NK-92 (cell line): ENCODE results near the gene GPR171.
"Not testable (repeated sequence)": the region's sequence is repeated elsewhere in the genome, so short reads cannot be mapped to it uniquely, and the experiment has no call there.

Source experiments
- DNase-seq: peaks from one replicate; lab custom pipeline; 2025; ENCODE audit not compliant: unreplicated experiment; lab: John Stamatoyannopoulos, UW

The GPR171 gene

GRCh38 chr3:151203051-151203420 lies at the start of gene GPR171:
Gene GPR171 (minus strand): TSS chr3:151203216. CDS start chr3:151199386, 3,830 bp downstream.
- DNase-seq, result no peak

DNA sequence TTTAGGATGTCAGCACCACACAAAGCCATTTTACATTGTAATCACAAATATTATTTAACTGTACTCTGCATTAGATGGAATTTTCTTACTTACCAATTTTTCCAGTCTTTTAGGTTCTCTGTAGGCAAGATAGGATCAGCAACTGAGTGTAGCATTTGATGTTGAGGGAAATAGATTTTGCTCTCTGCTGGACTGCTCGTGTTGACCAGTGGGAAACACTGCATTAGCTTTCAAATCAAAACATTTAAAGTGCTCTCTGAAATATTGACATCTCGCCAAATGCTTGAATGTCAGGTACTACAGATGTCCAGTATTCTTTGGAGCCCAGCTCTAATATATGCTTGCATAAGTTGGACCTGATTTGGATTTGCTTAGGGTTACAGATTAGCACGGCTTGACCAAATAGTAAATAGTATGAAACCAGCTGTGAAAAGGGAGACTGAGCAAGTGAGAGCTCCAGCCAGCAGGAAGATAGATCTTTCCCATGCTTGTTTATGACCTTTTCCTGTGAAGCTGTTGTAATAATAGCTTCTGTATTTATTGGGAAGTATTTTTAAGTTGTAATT lies 45.8 kb upstream of the GPR171 start:
- no peak for DNase-seq

DNA sequence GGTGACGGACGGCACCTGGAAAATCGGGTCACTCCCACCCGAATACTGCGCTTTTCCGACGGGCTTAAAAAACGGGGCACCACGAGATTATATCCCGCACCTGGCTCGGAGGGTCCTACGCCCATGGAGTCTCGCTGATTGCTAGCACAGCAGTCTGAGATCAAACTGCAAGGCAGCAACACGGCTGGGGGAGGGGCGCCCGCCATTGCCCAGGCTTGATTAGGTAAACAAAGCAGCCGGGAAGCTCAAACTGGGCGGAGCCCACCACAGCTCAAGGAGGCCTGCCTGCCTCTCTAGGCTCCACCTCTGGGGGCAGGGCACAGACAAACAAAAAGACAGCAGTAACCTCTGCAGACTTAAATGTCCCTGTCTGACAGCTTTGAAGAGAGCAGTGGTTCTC lies 39.0 kb upstream of the GPR171 start:
- DNase-seq, result not testable (repeated sequence)

DNA sequence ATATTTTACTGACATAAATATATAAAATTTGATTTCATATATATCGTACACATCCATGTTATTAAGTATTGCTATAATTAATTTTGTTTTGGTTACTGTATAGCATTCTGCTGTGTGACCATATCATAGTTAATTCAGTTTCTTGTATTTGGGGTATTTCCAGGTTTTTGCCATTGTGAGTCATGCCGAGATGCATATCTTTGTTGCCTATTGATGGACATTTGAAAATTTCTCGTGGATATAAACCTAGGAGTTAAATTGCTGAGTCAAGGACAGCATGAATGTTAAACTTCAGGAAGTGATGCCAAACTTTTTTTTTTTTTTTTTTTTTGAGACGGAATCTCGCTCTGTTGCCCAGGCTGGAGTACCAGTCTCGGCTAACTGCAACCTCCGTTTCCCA lies 33.7 kb upstream of the GPR171 start:
- no peak for DNase-seq

DNA sequence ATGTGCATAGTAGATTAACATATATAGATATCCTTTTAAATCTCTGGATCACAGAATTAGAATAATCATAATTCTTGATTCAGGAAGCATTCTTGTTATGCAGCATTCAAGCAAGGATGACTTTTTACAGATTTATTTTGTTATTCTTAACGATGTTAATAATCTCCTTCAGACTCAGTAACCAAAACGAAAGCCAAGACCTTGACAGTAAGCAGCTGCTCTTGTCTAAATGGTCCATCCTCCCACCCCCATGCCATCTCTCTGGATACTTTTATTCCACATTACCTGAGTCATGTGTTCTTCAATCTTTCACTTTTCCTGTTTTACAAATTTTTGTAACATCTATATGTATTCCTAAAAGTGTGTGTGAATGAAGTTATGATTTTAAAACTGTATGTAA lies 33.3 kb upstream of the GPR171 start:
- no peak for DNase-seq

DNA sequence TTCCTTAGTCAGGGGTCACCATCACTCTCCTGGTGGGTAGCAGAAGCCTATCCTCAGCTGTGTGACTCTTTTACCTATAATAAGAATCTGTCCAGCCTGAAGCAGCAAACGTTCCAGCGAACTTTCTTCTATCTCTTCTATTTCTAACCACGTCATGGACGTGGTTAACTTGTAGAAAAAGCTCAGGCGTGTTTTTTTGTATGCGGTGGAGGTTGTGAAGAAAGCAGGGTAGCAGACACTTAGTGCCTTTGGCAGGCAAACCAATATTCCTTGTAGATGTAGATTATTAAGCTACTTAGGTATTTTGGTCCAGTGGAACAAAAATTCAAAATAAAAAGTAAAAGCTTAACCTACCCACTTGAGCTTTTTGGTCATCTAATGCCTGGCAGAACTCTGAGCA lies 31.8 kb upstream of the GPR171 start:
- no peak for DNase-seq

GRCh38 chr3:151232991-151233390 lies 30.0 kb upstream of the GPR171 start:
- DNase-seq, result no peak

DNA sequence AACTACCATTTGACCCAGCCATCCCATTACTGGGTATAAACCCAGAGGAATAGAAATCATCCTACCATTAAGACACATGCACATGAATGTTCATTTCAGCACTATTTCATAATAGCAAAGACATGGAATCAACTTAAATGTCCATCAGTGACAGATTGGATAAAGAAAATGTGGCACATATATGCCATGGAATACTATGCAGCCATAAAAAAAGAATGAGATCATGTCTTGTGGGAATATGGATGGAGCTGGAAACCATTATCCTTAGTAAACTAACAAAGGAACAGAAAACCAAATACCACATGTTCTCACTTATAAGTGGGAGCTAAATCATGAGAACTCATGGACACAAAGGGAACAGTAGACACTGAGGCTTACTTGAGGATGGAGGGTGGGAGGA lies 29.4 kb upstream of the GPR171 start:
- not testable (repeated sequence) for DNase-seq

- DNase-seq, result no peak
Measured at GRCh38 chr3:151230646-151231045, 27.6 kb upstream of the GPR171 start.

DNA sequence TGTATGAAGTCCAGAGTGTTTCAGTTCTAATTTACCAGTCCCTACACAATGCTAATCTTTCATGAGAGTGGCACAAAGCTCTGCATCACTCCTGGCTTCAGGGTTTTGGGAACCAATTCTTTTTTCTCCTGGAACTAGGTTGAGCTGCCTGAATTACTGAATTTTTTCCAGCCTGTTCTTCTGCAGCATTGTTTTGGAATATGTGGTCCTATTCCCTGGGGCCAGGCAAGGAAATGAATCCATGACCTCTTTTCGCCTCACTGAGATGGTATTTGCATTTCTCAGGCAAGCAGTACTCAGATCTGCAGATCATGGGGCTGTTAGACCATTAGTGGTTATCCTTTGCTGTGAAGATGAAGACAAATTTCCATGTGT lies 25.6 kb upstream of the GPR171 start:
- no peak for DNase-seq

DNA sequence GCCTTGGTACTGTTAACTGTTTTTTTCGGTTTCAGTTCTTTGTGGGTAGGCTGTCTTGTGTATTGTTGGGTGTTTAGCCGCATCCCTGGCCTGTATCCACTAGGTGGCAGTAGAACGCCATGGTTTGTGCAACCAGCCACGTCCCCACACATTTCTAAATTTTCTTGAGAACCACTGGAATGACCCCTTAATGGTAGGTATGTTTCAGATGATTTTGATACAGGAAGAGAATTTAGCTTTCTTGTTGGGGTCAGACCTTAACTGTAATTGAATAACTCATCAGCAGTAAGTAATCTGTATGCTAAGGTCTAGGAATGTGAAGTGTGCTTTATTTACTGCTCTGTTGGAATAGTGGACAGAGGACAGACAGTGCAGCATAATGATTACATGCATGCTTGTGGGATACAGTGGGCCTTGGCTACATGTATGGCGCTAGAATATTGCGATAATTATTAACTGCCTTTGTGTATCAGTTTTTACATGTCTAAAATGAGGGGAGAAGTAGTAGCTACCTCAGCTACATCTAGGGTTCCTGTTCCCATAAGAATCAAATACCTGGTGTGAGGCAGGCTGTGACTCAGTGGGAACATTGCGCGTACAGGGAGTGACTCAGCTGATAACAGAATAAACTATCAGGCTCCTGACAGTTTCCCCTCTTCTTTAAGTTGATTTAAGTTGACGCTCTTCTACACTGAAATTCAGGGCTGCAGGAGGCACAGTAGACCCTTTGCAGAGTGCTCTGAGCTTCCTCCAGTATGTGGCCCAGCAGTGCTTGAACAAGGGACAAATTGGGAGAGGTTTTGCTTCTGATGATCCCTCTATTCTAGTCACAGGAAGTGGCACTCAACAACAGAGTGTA lies 25.0 kb upstream of the GPR171 start:
- DNase-seq, result no peak

GRCh38 chr3:151227266-151227806 lies 24.3 kb upstream of the GPR171 start:
- no peak for DNase-seq

DNA sequence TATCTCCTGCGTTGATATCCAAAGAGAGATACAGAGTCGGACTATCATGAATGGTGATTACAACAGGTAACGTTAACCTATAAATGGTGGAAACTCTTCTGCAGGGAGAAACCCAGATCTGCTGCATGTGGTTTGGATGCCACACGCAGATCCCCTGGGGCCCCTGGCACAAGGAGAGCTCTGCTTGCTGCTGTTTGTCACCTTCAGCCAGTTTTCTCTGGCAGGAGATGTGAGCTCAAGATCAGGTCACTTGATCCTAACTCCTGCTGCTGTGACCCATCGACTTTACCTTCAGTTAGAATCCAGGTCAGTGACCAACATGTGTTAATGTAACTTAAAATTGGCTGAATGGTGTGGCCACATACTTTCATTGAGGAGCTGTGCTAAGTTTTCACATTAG lies 23.8 kb upstream of the GPR171 start:
- DNase-seq, result no peak

GRCh38 chr3:151226088-151226563 lies 23.1 kb upstream of the GPR171 start:
- no peak for DNase-seq

- DNase-seq, result no peak
Measured at GRCh38 chr3:151225040-151225975, 22.3 kb upstream of the GPR171 start.

GRCh38 chr3:151224268-151224866 lies 21.4 kb upstream of the GPR171 start:
- DNase-seq, result no peak

DNA sequence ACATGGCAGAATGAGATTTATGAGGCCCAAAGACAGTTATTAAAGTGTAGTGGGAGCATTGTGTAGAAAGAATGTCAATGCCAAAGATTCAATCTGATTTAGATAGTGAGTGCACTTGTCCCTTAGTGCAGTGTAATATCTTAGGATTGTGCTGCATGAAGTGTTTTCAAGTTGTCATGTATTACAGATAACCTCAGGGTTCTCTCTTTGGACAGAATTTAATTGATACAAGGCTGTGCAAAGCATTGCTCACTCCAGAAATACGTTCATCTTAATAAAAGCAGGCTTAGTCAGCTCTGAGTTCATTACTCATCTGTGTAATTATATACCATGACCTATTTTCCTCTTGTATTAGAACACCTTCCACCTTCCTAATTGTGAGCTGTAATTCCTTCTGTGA lies 16.0 kb upstream of the GPR171 start:
- no peak for DNase-seq

DNA sequence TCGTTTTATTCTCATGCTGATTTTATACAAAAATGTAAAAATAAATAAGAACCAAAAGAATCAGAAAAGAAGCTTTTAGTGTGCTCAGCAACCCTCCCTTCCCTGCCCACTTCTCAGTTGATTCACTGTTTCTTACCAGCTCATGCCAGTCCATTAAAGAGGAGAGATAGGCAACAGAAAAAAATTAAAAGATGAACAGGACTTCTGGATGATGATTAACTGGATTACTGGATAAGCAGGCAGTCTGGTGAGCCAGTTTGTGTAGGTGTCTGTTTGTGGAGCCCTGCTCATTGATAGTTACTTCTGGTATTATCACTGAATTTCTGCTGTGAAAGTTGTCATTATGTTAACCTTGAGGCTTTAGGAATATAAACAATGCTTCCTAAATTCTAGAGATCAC lies 15.1 kb upstream of the GPR171 start:
- no peak for DNase-seq

- DNase-seq, result no peak
Measured at GRCh38 chr3:151216641-151217607, 13.9 kb upstream of the GPR171 start.

- no peak for DNase-seq
Measured at GRCh38 chr3:151214459-151214858, 11.4 kb upstream of the GPR171 start.
